Measurements from ENCODE around the gene CENPV. TPM values are rescaled to one million over a fixed set of nuclear protein-coding genes. Genes with fewer than 3 reads are reported as not detected.

CENPV gene
- total and polyA plus RNA-seq, 2 of the 13 experiments (the other 11 are each of a cell fraction or from before 2014, with no cell fraction given) = 193 to 292 TPM

DNA sequence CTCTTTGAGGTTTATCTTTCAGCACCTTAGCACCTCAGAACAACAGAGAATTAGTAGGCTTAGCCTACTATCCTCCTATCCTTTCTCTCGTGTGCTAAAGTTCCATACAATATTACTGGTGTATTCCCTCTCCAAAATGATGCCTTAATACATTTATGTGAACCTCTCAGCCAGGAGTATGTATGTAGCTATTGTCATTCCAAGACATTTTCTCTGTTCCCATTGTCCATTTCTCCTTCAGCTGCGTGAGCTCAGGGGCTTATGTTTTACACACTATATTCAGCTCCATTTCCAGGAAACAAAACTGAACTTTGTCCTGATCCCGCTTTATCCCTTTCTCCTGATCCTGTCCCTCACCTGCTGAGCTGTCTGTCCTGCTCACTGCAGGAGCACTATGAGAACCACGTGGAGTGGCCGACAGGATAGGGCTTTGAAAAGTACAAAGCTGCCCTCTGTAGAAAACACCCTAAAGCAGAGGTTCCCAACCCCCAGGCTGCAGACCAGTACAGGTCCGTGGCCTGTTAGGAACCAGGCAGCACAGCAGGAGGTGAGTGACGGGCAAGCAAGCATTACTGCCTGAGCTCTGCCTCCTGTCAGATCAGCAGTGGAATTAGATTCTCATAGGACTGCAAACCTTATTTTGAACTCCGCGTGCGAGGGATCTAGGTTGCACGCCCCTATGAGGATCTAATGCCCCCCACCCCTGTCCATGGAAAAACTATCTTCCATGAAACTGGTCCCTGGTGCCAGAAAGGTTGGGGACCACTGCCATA is 55.7 kb downstream of the CENPV start (continued):
- TF ChIP-seq, protein P1, sequence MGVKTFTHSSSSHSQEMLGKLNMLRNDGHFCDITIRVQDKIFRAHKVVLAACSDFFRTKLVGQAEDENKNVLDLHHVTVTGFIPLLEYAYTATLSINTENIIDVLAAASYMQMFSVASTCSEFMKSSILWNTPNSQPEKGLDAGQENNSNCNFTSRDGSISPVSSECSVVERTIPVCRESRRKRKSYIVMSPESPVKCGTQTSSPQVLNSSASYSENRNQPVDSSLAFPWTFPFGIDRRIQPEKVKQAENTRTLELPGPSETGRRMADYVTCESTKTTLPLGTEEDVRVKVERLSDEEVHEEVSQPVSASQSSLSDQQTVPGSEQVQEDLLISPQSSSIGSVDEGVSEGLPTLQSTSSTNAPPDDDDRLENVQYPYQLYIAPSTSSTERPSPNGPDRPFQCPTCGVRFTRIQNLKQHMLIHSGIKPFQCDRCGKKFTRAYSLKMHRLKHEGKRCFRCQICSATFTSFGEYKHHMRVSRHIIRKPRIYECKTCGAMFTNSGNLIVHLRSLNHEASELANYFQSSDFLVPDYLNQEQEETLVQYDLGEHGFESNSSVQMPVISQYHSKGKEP (CRISPR knock-in tag; IDR thresholded peaks at IDR 0.05) = 0 out of 2 replicates have a peak, but pooled peaks have one; percentile 24
- TF ChIP-seq ATF7-NPFF (CRISPR knock-in tag; IDR thresholded peaks at IDR 0.05; ENCODE audit: low read depth) (no peak), SIX1 (CRISPR knock-in tag; IDR thresholded peaks at IDR 0.05; ENCODE audit: borderline replicate concordance) (no peak), MIXL1 (CRISPR knock-in tag; IDR thresholded peaks at IDR 0.05) (no peak), JUNB (CRISPR knock-in tag; IDR thresholded peaks at IDR 0.05; ENCODE audit: borderline replicate concordance) (no peak), TP53 (CRISPR knock-in tag; conservative IDR thresholded peaks at IDR 0.05) (no peak), MTA3 (CRISPR knock-in tag; IDR thresholded peaks at IDR 0.05) (no peak), HDAC6 (IDR thresholded peaks at IDR 0.05; ENCODE audit: low read depth, low read length) (no peak), GZF1 (CRISPR knock-in tag; IDR thresholded peaks at IDR 0.05) (peak; percentile 83), REL (CRISPR knock-in tag; conservative IDR thresholded peaks at IDR 0.05) (no peak), SNRNP70 (IDR thresholded peaks at IDR 0.05; ENCODE audit: low read depth, low read length) (no peak), SOX13 (IDR thresholded peaks at IDR 0.05) (no peak; the same call in 1 of the 2 replicates), SOX13 (CRISPR knock-in tag; conservative IDR thresholded peaks at IDR 0.05 in 1 of 2, IDR thresholded peaks at IDR 0.05 in 1 of 2) (peak in 1 of 2 experiments; percentile 67; a peak in 2 of 4 replicates), PHB2 (IDR thresholded peaks at IDR 0.05; ENCODE audit: partially characterized antibody) (no peak), WIZ (CRISPR knock-in tag; IDR thresholded peaks at IDR 0.05) (no peak), SOX5 (CRISPR knock-in tag; IDR thresholded peaks at IDR 0.05; ENCODE audit: borderline replicate concordance) (no peak), ZNF256 (CRISPR knock-in tag; conservative IDR thresholded peaks at IDR 0.05) (no peak), ZNF891 (CRISPR knock-in tag; IDR thresholded peaks at IDR 0.05) (no peak), ZNF713 (CRISPR knock-in tag; IDR thresholded peaks at IDR 0.05) (no peak), ZNF781 (CRISPR knock-in tag; IDR thresholded peaks at IDR 0.05; ENCODE audit: borderline replicate concordance, not compliant biosample characterization) (no peak), ZNF562 (CRISPR knock-in tag; IDR thresholded peaks at IDR 0.05; ENCODE audit: borderline replicate concordance) (no peak), GATAD2A (CRISPR knock-in tag; IDR thresholded peaks at IDR 0.05) (no peak), ZNF557 (CRISPR knock-in tag; IDR thresholded peaks at IDR 0.05) (no peak), ZNF530 (CRISPR knock-in tag; IDR thresholded peaks at IDR 0.05; ENCODE audit: low read depth) (no peak), ZC3H4 (CRISPR knock-in tag; IDR thresholded peaks at IDR 0.05; ENCODE audit: borderline replicate concordance) (peak; percentile 97), ZNF644 (CRISPR knock-in tag; IDR thresholded peaks at IDR 0.05; ENCODE audit: low read depth) (0 out of 2 replicates have a peak, but pooled peaks have one; percentile 18)
- TF ChIP-seq, protein P2, sequence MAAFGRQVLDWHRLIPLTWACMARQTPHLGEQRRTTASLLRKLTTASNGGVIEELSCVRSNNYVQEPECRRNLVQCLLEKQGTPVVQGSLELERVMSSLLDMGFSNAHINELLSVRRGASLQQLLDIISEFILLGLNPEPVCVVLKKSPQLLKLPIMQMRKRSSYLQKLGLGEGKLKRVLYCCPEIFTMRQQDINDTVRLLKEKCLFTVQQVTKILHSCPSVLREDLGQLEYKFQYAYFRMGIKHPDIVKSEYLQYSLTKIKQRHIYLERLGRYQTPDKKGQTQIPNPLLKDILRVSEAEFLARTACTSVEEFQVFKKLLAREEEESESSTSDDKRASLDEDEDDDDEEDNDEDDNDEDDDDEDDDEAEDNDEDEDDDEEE (CRISPR knock-in tag; IDR thresholded peaks at IDR 0.05) = no peak
- TF ChIP-seq, protein P3, sequence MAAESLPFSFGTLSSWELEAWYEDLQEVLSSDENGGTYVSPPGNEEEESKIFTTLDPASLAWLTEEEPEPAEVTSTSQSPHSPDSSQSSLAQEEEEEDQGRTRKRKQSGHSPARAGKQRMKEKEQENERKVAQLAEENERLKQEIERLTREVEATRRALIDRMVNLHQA (CRISPR knock-in tag; IDR thresholded peaks at IDR 0.05) = no peak
- TF ChIP-seq, protein P4, sequence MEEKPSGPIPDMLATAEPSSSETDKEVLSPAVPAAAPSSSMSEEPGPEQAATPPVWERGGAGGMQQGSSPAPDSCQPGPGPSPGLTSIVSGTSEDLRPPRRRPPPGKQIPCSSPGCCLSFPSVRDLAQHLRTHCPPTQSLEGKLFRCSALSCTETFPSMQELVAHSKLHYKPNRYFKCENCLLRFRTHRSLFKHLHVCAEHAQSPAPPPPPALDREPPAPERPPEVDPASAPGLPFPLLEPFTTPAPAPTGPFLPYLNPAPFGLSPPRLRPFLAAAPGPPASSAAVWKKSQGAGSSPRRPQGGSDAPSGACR (CRISPR knock-in tag; IDR thresholded peaks at IDR 0.05) = no peak

All from HepG2 (cell line).